Panc1 (cell line): ENCODE data around the gene MYO3B. TPM values are rescaled to one million over a fixed set of nuclear protein-coding genes. Genes with fewer than 3 reads are reported as not detected.

ENCODE experiments used
- ATAC-seq: fragments of 200-7000 bp; cut with Tn5 transposase; 2 replicates; pipeline ENCODE4 v1.9.1; 2020; ENCODE audit warnings: mild to moderate bottlenecking, moderate library complexity
- BruUV-seq: library from RNA; stranded (reverse); fragments of 400-500 nt; replicated peaks from 2 replicates; lab custom pipeline; 2021; lab: Mats Ljungman, UMichigan
- CTCF ChIA-PET: fragments of 300-600 bp; sonication (Branson Sonifier 250); formaldehyde crosslinking; loops from one replicate; lab custom pipeline; 2022; ENCODE audit warnings: antibody characterized with exemption; lab: Charles Lee
- POLR2A ChIA-PET: fragments of 300-600 bp; sonication (Branson Sonifier 250); formaldehyde crosslinking; loops from one replicate; lab custom pipeline; 2022; ENCODE audit warnings: antibody characterized with exemption; lab: Charles Lee
- DNase-seq: peaks from one replicate; pipeline ENCODE4 v3.0.0-alpha.2; 2010; ENCODE audit warnings: low read depth, low spot score
- H3K27ac ChIP-seq: 2 replicates; pipeline ENCODE4 v1.5.1; 2011; ENCODE audit warnings: mild to moderate bottlenecking, low read length, inconsistent platforms
- H3K27me3 ChIP-seq: fragments of 200-500 bp; sonication (Bioruptor generic); 2 replicates; pipeline ENCODE4 v1.6.0; 2014; ENCODE audit warnings: low read length, inconsistent platforms; ENCODE audit not compliant: control insufficient read depth, insufficient read depth
- H3K36me3 ChIP-seq: fragments of 200-500 bp; sonication (Bioruptor generic); 2 replicates; pipeline ENCODE4 v1.5.1; 2014; ENCODE audit warnings: inconsistent platforms, mild to moderate bottlenecking, low read length, moderate library complexity; ENCODE audit not compliant: control insufficient read depth, insufficient read depth
- H3K4me1 ChIP-seq: 2 replicates; pipeline ENCODE4 v1.5.1; 2011; ENCODE audit warnings: inconsistent platforms, mild to moderate bottlenecking, low read length, moderate library complexity; ENCODE audit not compliant: control insufficient read depth, insufficient read depth
- H3K4me3 ChIP-seq, 2 experiments: 2 replicates each; pipeline ENCODE4 v1.5.1; 2011 to 2012; ENCODE audit warnings: low read depth in 2 of 2, low read length in 2 of 2, mild to moderate bottlenecking in 2 of 2, inconsistent platforms in 1 of 2, moderate library complexity in 1 of 2
- H3K9me3 ChIP-seq: fragments of 200-500 bp; sonication (Bioruptor generic); 2 replicates; pipeline ENCODE4 v1.5.1; 2014; ENCODE audit warnings: low read depth, mild to moderate bottlenecking, inconsistent platforms, low read length, moderate library complexity; ENCODE audit not compliant: control insufficient read depth, insufficient read depth
- CTCF ChIP-seq: fragments of 450-650 bp; IDR thresholded peaks from 2 replicates; pipeline ENCODE4 v1.5.1; 2017; ENCODE audit warnings: mild to moderate bottlenecking
- POLR2AphosphoS5 ChIP-seq: IDR thresholded peaks from 2 replicates; pipeline ENCODE4 v1.6.1; 2012; ENCODE audit warnings: mild to moderate bottlenecking, low read depth, low read length, moderate library complexity
- REST ChIP-seq, 2 experiments: IDR thresholded peaks; 2 replicates each; pipeline ENCODE4 v1.6.1; 2011 to 2012; ENCODE audit warnings: low read depth in 2 of 2, control low read depth in 1 of 2, low read length in 1 of 2, mild to moderate bottlenecking in 1 of 2, moderate library complexity in 1 of 2; ENCODE audit not compliant: insufficient read depth in 1 of 2
- SIN3A ChIP-seq: IDR thresholded peaks from 2 replicates; pipeline ENCODE4 v1.6.1; 2012; ENCODE audit warnings: low read depth, mild to moderate bottlenecking, low read length, moderate library complexity, borderline replicate concordance; ENCODE audit not compliant: insufficient read depth
- TCF7L2 ChIP-seq: IDR thresholded peaks from 2 replicates; pipeline ENCODE4 v1.6.1; 2011; ENCODE audit warnings: mild to moderate bottlenecking, low read depth, low read length, inconsistent platforms
- in situ Hi-C: cut with HindIII; loops from 2 replicates; pipeline ENCODE4 v1.10.0; 2016; ENCODE audit warnings: low sequenced_read_pairs, low pct_unique_long_range_greater_than_20kb
- intact Hi-C: fragments of 100-400 bp; cut with micrococcal nuclease; formaldehyde crosslinking; loops from one replicate; pipeline ENCODE4 v1.10.0; 2022; ENCODE audit not compliant: unreplicated experiment
- total RNA-seq: library from RNA; stranded (reverse); gene quantifications from one replicate; pipeline ENCODE4 v1.2.1, GENCODE V29; 2021; ENCODE audit not compliant: unreplicated experiment

The MYO3B gene
- total RNA-seq, 1 experiment from 2014 or later, result 0.05 TPM

- H3K4me3 ChIP-seq, result no peak overlapping the region
- ChIA-PET CTCF (no interaction called here), POLR2A (no interaction called here)
- ATAC-seq, result no peak
- BruUV-seq, result no TSS peak
- in situ Hi-C loops (no loop called here), intact Hi-C loops (no loop called here)
- TF ChIP-seq POLR2AphosphoS5, result no peak
- no peak for TF ChIP-seq CTCF
- TF ChIP-seq REST (IDR thresholded peaks at IDR 0.05; ENCODE audit: insufficient read depth in 1 of 2, low read depth in 2 of 2, low read length in 1 of 2), result no peak
- H3K4me1 ChIP-seq, result no peaks in the 10 kb centered on the region
- DNase-seq, result no peak
- H3K27me3 ChIP-seq, result no peaks in the 10 kb centered on the region
- H3K36me3 ChIP-seq, result no peaks in the 10 kb centered on the region
- H3K9me3 ChIP-seq, result no peaks in the 10 kb centered on the region
- H3K27ac ChIP-seq, result no peak overlapping the region
These were observed 1.7 kb upstream of the MYO3B start for GRCh38 chr2:170176212-170176611.

DNA sequence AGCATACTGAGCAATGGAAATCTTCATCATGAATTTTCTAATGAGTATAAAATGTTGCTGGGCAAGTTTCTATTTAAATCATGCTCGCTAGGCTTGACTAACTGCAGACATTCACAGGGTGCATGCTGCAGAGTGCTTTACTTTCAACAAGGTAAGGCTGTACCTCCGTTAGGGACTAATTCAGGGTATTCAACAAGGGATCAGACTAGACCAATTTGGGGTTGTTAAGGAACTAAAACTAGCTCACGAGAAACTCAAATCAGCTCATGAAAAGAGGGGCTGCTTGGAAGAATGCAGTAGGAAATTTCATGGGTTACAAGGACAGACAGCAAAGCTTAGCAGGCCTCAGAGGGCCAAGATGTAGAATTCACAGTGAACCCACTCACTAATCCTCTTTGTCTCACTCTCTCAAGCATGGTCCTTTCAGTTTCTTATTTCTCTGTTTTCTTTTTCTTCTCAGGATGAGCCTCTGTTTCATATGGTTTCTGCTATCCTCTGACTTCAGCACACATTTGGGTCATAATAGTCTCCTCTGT is 2.2 kb downstream of the MYO3B start:
- ChIA-PET POLR2A (no interaction called here), CTCF (no interaction called here)
- Histone ChIP-seq H3K4me1 (no peaks in the 10 kb centered on the region), H3K27ac (no peak overlapping the region), H3K27me3 (no peaks in the 10 kb centered on the region), H3K9me3 (no peaks in the 10 kb centered on the region; the same call in 1 of the 2 replicates), H3K4me3 (no peak overlapping the region), H3K36me3 (no peaks in the 10 kb centered on the region)
- BruUV-seq, result no TSS peak
- DNase-seq, result no peak
- no peak for ATAC-seq
- TF ChIP-seq SIN3A (no peak), POLR2AphosphoS5 (no peak), CTCF (no peak), TCF7L2 (no peak), REST (IDR thresholded peaks at IDR 0.05; ENCODE audit: insufficient read depth in 1 of 2, low read depth in 2 of 2, low read length in 1 of 2) (no peak)
- in situ Hi-C loops (no loop called here), intact Hi-C loops (no loop called here)
